GM12892 (cell line): Measurements from ENCODE around the gene RHOH.

Experiments used
- POLR2A ChIP-seq: IDR thresholded peaks from 2 replicates; pipeline ENCODE4 v1.6.1; 2011; ENCODE audit warnings: low read depth, low read length, control low read depth
- POLR2AphosphoS5 ChIP-seq: IDR thresholded peaks from 2 replicates; pipeline ENCODE4 v1.6.1; 2011; ENCODE audit warnings: low read depth, low read length, control low read depth
- TAF1 ChIP-seq: IDR thresholded peaks from 2 replicates; pipeline ENCODE4 v1.6.1; 2011; ENCODE audit warnings: low read depth, mild to moderate bottlenecking, control low read depth, low read length, borderline replicate concordance

GRCh38 chr4:40194602-40195161, 2.1 kb upstream of the RHOH start:
- peak; percentile 29; the same call in 1 of the 2 replicates for TF ChIP-seq POLR2A
- peak; percentile 48; the same call in 1 of the 2 replicates for TF ChIP-seq TAF1
- no peak; the same call in 1 of the 2 replicates for TF ChIP-seq POLR2AphosphoS5
